Fibroblast of lung (primary cell): ENCODE results near the gene TMX4. TPM values are rescaled to one million over a fixed set of nuclear protein-coding genes. Genes with fewer than 3 reads are reported as not detected.

Experiments
- DNase-seq, 2 donors: peaks; one replicate each; pipeline versions ENCODE4 v3.0.0 to v3.0.0-alpha.2; 2010; ENCODE audit warnings: low read depth in 2 of 2
- H2AFZ ChIP-seq: 2 replicates; pipeline ENCODE4 v1.5.1; 2012; ENCODE audit warnings: low read length, control low read depth, inconsistent platforms
- H3K27ac ChIP-seq: 2 replicates; pipeline ENCODE4 v1.5.1; 2011; ENCODE audit warnings: low read length, control low read depth; ENCODE audit not compliant: insufficient read depth
- H3K27me3 ChIP-seq: 2 replicates; pipeline ENCODE4 v1.5.1; 2011; ENCODE audit warnings: mild to moderate bottlenecking, low read length; ENCODE audit not compliant: control insufficient read depth, insufficient read depth
- H3K36me3 ChIP-seq: 2 replicates; pipeline ENCODE4 v1.5.1; 2011; ENCODE audit warnings: low read length; ENCODE audit not compliant: control insufficient read depth, insufficient read depth
- H3K4me1 ChIP-seq: 2 replicates; pipeline ENCODE4 v1.5.1; 2011; ENCODE audit warnings: low read length; ENCODE audit not compliant: control insufficient read depth, insufficient read depth; ENCODE audit errors: extremely low read depth
- H3K4me2 ChIP-seq: 2 replicates; pipeline ENCODE4 v1.5.1; 2011; ENCODE audit warnings: low read length, control low read depth; ENCODE audit not compliant: insufficient read depth; ENCODE audit errors: extremely low read depth
- H3K4me3 ChIP-seq, 4 experiments: fragments of 200-600 bp in 1 of 4; sonication (generic) in 1 of 4; replicated peaks in 1 of 4; 2 replicates each; pipeline ENCODE4 v1.5.1; 2011 to 2016; ENCODE audit warnings: low read length in 4 of 4, low read depth in 3 of 4, mild to moderate bottlenecking in 3 of 4, control low read depth in 2 of 4, inconsistent platforms in 1 of 4, mixed read lengths in 1 of 4; ENCODE audit not compliant: insufficient read depth in 1 of 4; ENCODE audit errors: control extremely low read depth in 1 of 4
- H3K79me2 ChIP-seq: 2 replicates; pipeline ENCODE4 v1.5.1; 2012; ENCODE audit warnings: mild to moderate bottlenecking, low read length, inconsistent platforms; ENCODE audit not compliant: control insufficient read depth, insufficient read depth
- H3K9ac ChIP-seq: 2 replicates; pipeline ENCODE4 v1.5.1; 2011; ENCODE audit warnings: mild to moderate bottlenecking, low read length, control low read depth; ENCODE audit not compliant: insufficient read depth
- H3K9me3 ChIP-seq: 2 replicates; pipeline ENCODE4 v1.5.1; 2012; ENCODE audit warnings: low read depth, low read length; ENCODE audit not compliant: control insufficient read depth, insufficient read depth
- H4K20me1 ChIP-seq: 2 replicates; pipeline ENCODE4 v1.5.1; 2011; ENCODE audit warnings: low read length; ENCODE audit not compliant: control insufficient read depth, insufficient read depth; ENCODE audit errors: extremely low read depth
- EZH2 ChIP-seq: IDR thresholded peaks from 2 replicates; pipeline ENCODE4 v1.5.1; 2012; ENCODE audit warnings: low read length, control low read depth, mild to moderate bottlenecking; ENCODE audit errors: missing control alignments
- polyA plus RNA-seq, 2 donors: library from polyadenylated mRNA; depleted of rRNA in 1 of 2; stranded (reverse) in 1 of 2; unstranded in 1 of 2; fragments of >200 nt; gene quantifications; 2 replicates each; pipeline ENCODE4 v1.2.1, GENCODE V29; 2011 to 2012; ENCODE audit warnings: missing spikeins in 1 of 2
- total RNA-seq: library from RNA; depleted of rRNA; stranded (reverse); fragments of >200 nt; gene quantifications from 2 replicates; pipeline ENCODE4 v1.2.1, GENCODE V29; 2014
- TF ChIP-seq, protein P1 (sequence below), 2 donors: IDR thresholded peaks in 1 of 2; conservative IDR thresholded peaks in 1 of 2; 1 replicate in 1 of 2; 2 replicates in 1 of 2; pipeline ENCODE4 v1.5.1; 2011 to 2012; ENCODE audit warnings: low read length in 2 of 2, control low read depth in 1 of 2, inconsistent platforms in 1 of 2, low read depth in 1 of 2, mild to moderate bottlenecking in 1 of 2

The TMX4 gene
- total and polyA plus RNA-seq, 2 donors (not counting 1 experiment from before 2014, with no cell fraction given): 20.5 to 21.2 TPM

DNA sequence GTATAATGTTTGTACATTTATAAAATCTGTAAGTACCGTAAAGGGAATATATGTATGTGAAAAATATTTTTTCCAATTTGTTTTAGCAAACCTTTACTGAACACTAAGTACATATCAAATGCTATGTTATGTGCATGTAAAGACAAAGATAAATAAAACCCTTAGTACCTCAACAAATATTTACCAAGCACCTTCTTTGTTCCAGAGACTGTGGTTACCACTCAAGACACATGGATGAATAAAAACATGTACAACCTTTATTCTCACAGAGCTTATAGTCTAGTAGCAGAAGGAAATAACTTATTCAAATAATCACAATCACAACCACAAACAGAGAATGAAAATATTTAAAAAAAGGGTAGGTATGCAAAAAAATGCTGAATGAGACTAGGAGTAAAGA is 17.5 kb downstream of the TMX4 start:
- Histone ChIP-seq H3K27ac (no peak overlapping the region), H3K4me3 (no peak overlapping the region), H3K4me2 (no peak overlapping the region), H3K4me1 (no peaks in the 10 kb centered on the region), H3K36me3 (no peaks in the 10 kb centered on the region), H3K9ac (no peak overlapping the region), H3K27me3 (no peaks in the 10 kb centered on the region), H2AFZ (no peak overlapping the region), H4K20me1 (no peaks in the 10 kb centered on the region), H3K79me2 (no peaks in the 10 kb centered on the region), H3K9me3 (no peaks in the 10 kb centered on the region)
- TF ChIP-seq, protein P1, sequence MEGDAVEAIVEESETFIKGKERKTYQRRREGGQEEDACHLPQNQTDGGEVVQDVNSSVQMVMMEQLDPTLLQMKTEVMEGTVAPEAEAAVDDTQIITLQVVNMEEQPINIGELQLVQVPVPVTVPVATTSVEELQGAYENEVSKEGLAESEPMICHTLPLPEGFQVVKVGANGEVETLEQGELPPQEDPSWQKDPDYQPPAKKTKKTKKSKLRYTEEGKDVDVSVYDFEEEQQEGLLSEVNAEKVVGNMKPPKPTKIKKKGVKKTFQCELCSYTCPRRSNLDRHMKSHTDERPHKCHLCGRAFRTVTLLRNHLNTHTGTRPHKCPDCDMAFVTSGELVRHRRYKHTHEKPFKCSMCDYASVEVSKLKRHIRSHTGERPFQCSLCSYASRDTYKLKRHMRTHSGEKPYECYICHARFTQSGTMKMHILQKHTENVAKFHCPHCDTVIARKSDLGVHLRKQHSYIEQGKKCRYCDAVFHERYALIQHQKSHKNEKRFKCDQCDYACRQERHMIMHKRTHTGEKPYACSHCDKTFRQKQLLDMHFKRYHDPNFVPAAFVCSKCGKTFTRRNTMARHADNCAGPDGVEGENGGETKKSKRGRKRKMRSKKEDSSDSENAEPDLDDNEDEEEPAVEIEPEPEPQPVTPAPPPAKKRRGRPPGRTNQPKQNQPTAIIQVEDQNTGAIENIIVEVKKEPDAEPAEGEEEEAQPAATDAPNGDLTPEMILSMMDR (conservative IDR thresholded peaks at IDR 0.05 in 1 of 2, IDR thresholded peaks at IDR 0.05 in 1 of 2; ENCODE audit: low read depth in 1 of 2, low read length in 2 of 2): no peak
- no peak for TF ChIP-seq EZH2
- no peak for DNase-seq

DNA sequence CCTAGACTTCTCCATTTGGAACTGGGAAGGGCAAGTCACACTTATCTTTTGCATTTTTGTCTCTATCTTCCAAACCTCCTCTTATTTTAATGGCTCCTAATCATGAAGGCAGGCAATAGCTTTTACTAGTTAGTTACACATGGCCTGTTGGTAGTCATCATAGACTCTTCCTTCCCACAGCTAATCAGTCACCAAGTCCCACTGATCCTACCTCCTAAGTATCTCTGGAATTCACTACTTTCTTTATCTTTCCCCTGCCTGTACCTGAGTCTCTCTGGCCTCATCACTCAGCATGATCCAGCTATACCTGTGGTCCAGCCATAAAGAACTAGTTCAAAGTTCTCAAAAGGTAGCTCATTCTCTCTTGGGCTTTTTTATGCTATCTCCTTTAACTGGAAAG is 18.8 kb downstream of the TMX4 start:
- H3K4me1 ChIP-seq: no peaks in the 10 kb centered on the region

DNA sequence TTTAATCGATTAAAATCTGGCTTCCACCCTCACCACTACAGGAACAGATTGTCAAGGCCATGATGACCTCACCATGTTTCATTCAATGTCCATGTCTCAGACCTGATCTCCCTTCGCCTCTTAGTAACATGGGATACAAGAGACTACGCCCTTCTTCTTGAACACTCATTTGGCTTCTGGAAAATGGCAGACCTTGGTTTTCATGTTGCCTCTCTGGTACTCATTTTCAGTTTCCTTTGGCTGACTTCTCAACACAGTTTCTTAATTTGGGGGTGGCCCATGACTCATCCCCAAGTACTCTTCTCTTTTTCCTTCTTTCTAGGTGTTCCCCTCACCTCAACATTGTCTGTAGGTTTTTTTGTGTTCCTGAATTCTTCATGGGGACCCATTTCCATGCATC is 22.7 kb downstream of the TMX4 start:
- H3K4me2 ChIP-seq: no peak overlapping the region
- no peaks in the 10 kb centered on the region for H4K20me1 ChIP-seq
- H2AFZ ChIP-seq: no peak overlapping the region
- H3K27me3 ChIP-seq: no peaks in the 10 kb centered on the region
- H3K4me1 ChIP-seq: no peaks in the 10 kb centered on the region
- H3K9me3 ChIP-seq: no peaks in the 10 kb centered on the region
- no peak for DNase-seq
- TF ChIP-seq, protein P1 (conservative IDR thresholded peaks at IDR 0.05 in 1 of 2, IDR thresholded peaks at IDR 0.05 in 1 of 2; ENCODE audit: low read depth in 1 of 2, low read length in 2 of 2): no peak
- no peaks in the 10 kb centered on the region for H3K79me2 ChIP-seq
- H3K27ac ChIP-seq: no peak overlapping the region
- no peak overlapping the region for H3K9ac ChIP-seq
- no peaks in the 10 kb centered on the region for H3K36me3 ChIP-seq
- H3K4me3 ChIP-seq: no peak overlapping the region

More for the DNA sequence above, 18.8 kb downstream of the TMX4 start:
- Histone ChIP-seq H2AFZ (no peak overlapping the region), H3K9me3 (no peaks in the 10 kb centered on the region), H3K4me2 (no peak overlapping the region), H3K9ac (no peak overlapping the region), H3K36me3 (no peaks in the 10 kb centered on the region), H3K79me2 (no peaks in the 10 kb centered on the region), H4K20me1 (no peaks in the 10 kb centered on the region), H3K4me3 (no peak overlapping the region), H3K27ac (no peak overlapping the region), H3K27me3 (no peaks in the 10 kb centered on the region)
- TF ChIP-seq, protein P1 (conservative IDR thresholded peaks at IDR 0.05 in 1 of 2, IDR thresholded peaks at IDR 0.05 in 1 of 2; ENCODE audit: low read depth in 1 of 2, low read length in 2 of 2): no peak
- TF ChIP-seq EZH2: no peak
- no peak for DNase-seq
